ENCODE measurements around the gene DENND2D. TPM values are rescaled to one million over a fixed set of nuclear protein-coding genes. Genes with fewer than 3 reads are reported as not detected.

The DENND2D gene
- polyA plus RNA-seq, 10 donors, result 0.98 to 8.7 (median 2.3) TPM

DNA sequence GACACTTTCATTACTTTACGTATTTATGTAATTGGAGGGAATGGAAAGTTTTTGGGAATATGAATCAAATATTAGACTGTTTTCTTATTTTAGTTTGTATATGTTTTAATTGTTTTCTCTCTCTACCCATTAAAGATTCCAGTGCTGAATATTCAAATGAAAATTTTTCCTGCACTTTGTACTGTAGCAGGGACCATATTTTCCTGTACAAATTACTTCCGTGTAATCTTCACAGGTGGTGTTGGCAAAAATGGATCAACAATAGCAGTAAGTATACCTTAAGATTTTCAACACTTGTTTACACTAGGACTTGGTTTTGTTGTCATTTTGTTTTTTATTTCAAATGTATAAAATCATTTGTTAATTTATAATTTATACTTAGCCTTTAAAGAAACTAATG is 18.4 kb downstream of the DENND2D start:
- no peak for DNase-seq

- no peak for DNase-seq
These were observed 20.4 kb downstream of the DENND2D start for GRCh38 chr1:111179968-111180533.

DNA sequence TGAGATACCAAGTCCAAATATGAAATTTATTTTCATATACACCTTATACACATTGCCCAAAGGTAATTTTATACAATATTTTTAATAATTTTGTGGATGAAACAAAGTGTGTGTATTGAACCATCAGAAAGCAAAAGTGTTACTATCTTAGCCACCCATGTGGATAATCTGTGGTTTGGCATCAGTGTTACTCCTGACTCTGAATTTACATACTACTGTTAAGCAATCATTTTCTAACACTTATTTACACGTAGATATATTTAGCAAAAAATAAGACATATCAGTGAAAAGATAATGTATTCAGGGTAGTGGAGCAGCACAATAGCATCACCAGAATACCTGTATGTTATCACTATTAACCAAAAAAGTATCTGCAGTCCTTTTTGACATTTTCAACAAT is 23.8 kb downstream of the DENND2D start:
- DNase-seq, result no peak

DNA sequence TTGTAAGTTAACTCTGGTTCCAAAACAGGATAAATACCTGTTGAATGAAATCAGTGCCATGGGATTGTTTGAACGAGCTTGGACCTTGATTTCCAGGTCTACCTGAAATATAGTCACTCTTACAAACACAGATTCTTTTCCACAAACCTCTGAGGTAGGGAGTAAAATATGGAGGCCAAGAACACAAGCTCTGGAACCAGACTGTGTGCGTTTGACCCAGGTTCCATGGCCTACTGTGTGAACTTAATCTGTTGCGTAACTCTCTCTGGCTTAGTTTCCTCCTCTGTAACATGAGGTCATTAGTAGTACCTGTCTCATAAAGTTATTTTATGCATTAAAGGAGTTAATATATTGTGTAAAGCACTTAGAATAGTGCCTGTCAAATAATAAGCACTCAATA is 25.1 kb downstream of the DENND2D start:
- DNase-seq, result no peak

DNA sequence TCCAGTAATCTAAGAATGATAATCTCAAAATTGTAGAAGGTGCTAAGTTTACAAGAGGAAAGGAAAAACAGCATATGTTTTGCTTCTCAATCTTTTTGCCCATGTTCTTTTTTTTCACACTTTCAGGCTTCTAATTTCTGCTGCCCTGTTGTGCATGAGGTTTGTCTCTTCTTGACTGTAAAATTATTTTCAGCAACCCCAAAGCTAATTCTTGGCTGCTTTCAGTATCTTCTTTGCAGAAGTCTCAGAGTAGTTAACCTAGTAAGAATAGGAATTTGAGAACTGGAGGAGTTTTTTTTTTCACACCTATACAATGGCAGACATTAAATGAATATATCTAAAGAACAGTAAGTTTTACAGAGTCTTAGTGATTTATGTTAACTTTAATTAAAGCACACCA is 26.4 kb downstream of the DENND2D start:
- no peak for DNase-seq

- no peak for DNase-seq
These were observed 28.0 kb downstream of the DENND2D start for GRCh38 chr1:111172463-111172862.

- no peak for DNase-seq
These were observed 36.3 kb downstream of the DENND2D start for GRCh38 chr1:111164151-111164550.

GRCh38 chr1:111163363-111163762 is 37.1 kb downstream of the DENND2D start:
- DNase-seq, result no peak

- peak in 1 of 3 donors; percentile 11 for DNase-seq
These were observed 38.0 kb downstream of the DENND2D start for GRCh38 chr1:111162488-111162880.

DNA sequence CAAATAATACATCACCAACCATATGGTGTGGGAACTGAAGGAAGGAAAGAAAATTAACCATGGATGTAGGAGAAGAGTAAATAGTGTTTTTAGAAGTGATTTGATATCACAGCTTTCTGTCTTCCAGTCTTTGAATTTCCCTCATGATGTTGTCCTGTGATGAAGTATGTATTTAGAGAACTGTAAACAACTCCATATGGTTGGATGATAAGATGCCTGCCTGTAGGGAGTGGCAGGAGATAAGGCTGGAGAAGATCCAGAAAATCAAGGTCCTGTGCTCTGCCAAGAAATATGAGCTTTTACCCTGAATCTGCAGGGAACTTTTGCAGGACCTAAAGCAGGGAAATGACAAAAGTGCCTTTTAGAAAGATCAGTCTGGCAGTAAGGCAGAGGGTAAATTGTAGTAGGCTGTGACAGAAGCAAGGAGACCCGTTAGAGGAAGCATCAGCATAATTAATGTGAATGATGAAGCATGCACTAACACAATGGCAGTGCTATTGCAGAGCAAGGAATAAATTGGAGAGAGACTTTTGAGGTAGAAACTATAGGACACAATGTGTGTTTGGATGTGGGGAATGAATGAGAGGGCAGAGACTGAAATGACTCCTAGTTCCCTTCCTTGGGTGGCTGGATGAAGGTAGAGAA is 38.5 kb downstream of the DENND2D start:
- no peak for DNase-seq

DNA sequence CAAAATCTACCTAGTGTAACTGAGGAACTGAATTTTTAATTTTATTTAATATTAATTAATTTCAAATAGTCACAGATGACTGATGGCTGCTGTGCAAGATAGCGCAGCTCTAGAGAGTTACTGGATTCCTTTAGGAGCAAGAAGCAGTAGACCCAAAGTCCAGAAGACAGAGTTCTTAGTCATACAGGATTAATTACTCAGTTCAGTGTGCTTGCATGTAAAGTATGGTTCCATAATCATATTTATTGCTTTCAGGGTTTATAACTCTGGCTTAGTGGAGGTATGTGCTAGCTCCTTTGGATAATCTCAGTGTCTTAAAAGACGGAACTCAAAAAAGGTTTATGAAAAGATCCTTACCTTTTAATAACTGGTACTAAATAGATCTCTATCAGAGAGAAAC is 43.0 kb downstream of the DENND2D start:
- no peak for DNase-seq

DNA sequence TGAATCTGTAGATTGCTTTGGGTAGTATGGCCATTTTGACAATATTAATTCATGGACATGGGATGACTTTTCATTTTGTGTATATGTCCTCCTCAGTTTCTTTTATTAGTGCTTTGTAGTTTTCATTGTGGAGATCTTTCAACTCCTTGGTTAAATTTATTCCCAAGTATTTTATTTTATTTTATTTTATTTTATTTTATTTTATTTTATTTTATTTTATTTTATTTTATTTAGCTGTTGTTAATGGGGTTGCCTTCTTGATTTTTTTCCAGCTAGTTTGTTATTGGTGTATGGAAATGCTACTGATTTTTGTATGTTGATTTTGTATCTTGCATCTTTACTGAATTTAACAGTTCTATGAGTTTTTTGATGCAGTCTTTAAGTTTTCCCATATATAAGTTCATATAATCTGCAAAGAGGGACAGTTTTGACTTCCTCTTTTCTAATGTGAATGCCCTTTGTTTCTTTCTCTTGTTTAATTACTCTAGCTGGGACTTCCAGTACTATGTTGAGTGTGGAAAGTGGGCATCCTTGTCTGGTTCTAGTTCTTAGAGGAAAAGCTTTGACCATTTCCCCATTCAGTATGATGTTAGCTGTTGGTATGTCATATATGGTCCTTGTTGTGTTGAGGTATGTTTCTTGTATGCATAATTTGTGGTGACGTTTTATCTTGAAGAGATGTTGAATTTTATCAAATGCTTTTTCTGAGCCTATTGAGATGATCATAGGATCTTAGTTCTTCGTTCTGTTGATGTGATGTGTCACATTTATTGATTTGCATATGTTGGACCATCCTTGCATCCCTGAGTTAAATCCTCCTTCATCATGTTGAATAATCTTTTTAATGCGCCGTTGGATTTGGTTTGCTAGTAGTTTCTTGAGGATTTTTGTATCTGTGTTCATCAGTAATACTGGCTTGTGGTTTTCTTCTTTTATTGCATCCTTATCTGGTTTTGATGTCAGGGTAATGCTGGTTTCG is 46.1 kb downstream of the DENND2D start:
- DNase-seq, result no peak

GRCh38 chr1:111151838-111152237 is 48.6 kb downstream of the DENND2D start:
- DNase-seq, result no peak

DNA sequence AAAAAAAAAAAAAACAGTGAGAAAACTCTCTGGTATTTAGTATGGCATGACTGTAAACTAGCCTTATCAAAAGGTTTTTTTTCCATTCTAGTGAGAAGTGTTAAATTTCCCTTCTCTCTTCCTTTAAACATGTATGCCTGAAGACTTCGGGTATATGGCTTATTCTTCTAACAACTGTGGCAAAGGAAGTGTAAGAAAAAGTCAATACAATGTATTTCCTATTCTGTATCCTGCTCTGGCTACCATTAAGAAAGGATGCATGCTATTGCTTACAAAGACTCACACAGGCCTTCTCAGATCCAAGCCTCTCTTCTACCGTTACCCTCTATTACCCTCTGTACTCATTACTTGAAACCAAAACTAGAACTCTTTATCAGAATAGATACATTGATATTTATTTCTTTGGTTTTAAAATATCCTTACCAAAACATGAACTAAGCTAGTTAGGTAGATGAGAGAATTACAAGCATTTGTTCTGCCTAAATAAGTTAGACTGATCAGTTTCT is 52.0 kb downstream of the DENND2D start:
- DNase-seq, result no peak

GRCh38 chr1:111147948-111148347 is 52.5 kb downstream of the DENND2D start:
- DNase-seq, result no peak

GRCh38 chr1:111145963-111146768 is 54.3 kb downstream of the DENND2D start:
- DNase-seq, result no peak

- DNase-seq, result no peak
These were observed 54.9 kb downstream of the DENND2D start for GRCh38 chr1:111145542-111145941.

- DNase-seq, result no peak
These were observed 58.0 kb downstream of the DENND2D start for GRCh38 chr1:111142356-111142975.

- DNase-seq, result no peak
These were observed 58.9 kb downstream of the DENND2D start for GRCh38 chr1:111141245-111142220.

GRCh38 chr1:111140680-111140967 is 59.8 kb downstream of the DENND2D start:
- DNase-seq, result no peak
